Activated CD8-positive, alpha-beta memory T cell treated with anti-CD3 and anti-CD28 coated beads, Interleukin-2, amount 50 U/mL, for 1 hour (primary cell): ENCODE results near the gene CHMP5.

Experiments
- DNase-seq: peaks from one replicate; pipeline ENCODE4 v3.0.0-alpha.2; 2020; ENCODE audit errors: extremely low read depth

CHMP5 gene

DNA sequence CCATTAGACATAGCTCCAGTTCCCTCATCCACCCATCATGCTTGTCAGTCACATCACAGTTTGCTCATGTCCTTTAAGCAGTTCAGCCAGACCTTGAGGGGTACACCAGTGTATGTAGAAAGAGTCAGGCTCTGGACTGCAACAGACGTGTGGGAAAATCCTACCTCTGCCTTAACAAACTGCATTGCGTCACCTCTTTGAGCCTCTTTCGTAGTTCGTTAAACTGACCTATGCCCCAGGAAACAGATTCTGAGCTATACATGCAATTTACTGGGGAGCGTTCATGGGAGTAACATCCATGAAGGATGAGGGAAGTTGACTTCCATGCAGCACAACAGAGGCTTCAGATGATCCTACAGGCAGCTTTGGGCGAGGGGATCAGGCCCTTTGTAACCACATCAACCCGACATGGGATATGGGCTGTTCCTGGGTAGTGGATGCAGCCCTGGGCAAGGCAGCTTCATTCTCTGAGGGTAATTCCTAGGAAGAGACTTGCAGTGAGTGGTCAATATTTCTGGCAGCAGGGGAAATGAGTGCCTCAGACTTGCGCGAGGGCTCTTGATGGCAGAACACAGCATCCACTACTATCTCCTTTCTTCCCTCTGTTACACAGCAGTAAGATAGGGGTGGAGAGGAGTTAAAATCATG lies 20.6 kb upstream of the CHMP5 start:
- no peak for DNase-seq

DNA sequence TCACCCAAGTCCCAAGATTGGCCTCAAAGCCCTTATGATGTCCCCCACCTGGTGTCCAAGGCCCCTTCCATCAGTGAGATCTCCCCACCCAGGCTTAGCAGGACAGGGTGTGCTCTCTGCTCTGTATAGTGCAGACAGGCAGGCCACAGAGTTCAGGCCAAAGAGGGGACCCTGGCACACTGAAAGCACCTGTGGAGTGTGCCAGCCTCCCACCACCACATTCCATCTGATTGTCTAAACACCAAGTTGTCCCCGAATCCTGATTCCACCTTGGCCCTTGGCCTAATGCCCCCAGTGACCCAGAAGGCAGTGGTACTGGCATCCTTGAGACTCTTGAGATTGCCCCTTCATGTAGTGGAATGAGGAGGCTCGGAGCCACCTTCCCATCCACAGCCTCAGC lies 19.5 kb upstream of the CHMP5 start:
- DNase-seq = no peak

DNA sequence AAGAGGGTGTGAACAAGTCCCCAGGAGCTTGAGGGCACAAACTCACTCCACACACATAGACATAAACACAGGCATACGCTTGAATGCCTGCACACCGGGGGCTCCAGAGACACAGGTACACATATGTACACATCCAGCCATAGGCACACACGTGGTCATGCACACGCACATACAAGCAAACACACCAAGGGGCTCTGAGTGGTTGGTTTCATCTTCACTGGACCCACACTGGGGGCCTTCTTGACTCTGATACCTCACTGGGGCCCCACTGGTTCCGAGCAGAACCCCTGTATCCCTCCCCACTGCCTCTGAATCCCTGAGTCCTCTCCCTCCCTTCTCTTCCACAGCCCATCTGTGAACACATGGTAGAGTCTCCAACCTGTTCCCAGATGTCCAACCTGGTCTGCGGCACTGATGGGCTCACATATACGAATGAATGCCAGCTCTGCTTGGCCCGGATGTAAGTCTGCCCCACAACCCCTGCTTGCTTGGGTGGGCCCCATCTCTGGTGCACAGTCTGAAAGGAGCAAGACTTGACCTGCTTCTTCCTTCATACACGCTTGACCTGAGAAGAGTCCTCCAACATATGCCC lies 18.5 kb upstream of the CHMP5 start:
- no peak for DNase-seq

DNA sequence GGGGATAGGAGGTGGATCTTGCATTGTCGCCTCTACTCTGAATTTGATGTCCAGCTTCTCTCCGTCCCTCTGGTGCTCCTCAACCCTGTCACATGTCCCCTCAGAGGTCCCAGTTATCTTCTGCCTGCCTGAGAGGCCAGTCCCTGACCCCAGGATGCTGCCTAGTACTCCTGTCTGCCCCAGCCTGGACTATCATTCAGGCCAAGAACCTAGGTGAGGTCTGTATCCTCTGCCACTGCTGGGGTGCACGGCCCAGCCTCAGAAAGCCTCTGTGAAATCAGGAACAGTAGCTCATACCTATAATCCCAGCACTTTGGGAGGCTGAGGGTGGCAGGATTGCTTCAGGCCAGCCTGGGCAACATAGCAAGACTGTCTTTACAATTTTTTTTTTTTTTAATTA lies 16.2 kb upstream of the CHMP5 start:
- no peak for DNase-seq

DNA sequence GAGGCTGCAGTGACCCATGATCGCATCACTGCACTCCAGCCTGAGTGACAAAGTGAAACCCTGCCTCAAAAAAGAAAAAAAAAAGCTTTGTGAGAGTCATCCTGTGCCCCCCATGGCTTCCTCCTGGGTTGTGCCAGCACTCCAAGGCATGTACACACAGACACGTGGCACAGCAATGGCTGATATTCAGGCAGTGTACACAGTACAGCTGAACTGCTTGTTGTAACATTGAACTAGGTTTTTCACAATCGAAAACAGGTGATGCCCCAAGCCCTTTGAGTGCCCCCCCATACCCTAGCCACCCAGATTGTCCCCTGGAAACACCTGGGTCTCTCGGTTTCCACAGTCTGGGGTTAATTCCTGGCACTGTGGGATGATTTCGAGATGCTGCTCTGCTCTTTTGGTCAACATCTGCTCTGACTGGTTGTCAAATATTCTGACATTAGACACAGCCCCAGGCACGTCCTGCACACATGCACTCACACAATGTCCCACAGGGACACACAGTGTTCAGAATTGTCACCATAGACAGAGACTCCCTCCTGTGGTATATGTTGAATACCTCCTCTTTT lies 15.7 kb upstream of the CHMP5 start:
- no peak for DNase-seq

DNA sequence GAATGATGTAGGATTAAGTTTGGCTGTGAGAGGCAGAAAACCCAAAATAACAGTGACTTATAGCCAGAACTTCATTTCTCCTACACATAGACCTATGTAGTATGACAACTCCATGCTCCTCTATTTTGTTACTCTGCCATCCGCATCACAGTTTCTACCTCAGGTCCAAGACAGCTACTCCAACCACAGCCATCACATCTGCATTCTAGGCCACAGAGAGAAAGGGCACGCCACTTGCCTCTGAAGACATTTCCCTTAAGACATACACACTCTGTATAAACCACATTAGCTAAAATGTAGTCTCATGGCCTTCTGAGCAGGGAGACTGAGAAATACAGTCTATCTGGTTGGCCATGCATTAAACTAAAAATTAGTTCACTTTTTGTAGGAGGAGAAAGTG lies 14.9 kb upstream of the CHMP5 start:
- no peak for DNase-seq

DNA sequence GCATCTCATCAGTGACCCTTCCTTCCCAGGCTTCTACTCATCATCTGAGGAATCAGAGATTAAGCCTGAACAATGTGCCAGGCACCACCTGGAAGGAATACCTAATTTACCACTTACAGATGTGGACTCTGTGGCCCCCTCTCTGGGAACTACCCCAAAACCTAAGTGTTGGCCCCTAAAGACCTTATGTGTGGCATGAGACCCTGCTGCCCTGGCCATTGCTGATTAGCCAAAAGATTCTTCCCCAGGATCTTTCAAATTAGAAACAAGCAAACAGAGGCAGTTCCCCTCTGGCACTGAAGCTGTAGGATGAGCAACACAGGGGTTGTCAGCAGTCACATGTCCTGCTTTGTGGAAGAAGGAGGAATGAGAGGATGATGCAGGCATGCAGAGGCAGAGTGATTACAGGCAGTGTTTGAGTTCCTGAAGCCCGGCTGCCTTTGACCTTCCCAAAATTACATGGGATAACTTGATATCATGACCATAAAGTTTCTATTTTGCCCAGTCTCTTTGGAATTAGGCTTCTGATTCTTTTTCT lies 14.3 kb upstream of the CHMP5 start:
- DNase-seq = no peak

DNA sequence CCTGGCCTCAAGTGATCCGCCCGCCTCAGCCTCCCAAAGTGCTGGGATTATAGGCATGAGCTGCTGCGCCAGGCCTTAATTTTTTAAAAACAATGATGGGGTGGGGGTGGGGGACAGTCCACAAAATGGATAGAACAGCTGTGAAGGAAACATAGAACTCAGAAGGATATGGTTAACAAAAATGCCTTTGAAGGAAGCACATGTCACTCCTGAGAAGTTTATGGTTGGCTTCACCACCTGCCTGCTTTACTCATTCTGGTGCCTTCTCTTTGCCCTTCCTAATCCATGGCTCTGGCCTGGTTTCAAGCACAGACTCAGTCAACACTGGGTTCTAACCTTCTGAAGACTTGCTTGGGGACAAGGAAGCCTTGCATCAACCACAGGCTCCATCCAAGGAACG lies 10.6 kb upstream of the CHMP5 start:
- no peak for DNase-seq

DNA sequence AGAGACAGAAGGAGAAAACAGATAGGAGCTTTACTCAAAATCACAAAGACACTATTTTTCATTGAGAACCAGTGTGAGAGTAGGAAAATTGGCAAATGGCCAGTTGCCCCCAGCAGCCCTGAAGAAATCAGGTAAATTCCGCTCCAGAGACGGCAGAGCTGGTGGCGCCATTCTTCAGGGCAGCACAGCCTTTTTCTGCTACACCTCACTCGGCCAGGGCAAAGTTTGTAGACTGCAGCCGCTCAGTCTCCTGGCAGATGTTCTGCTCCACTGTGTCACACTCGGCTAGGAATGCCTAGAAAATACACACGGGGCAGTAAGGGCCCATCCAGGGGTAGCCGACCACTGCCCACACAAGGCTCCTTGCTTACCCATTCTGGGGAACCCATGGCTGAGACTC lies 9.8 kb upstream of the CHMP5 start:
- DNase-seq = no peak

DNA sequence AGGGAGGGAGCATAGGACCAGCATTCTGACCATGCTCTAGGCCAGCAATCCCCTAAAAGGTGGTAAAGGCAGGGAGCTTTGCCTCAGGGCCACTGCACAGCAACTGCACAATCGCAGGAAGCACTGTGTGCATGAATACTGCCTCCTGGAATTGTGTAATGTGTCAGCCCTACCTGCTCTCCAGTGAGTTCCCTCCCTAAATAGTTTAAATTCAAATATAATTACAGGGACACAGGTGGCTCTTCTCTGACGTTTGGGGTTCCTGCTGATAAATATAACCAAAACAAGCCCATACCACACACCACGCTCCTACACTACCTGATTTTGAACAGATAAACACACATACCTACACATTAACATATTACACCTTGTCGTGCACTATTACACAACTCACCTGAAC lies 9.4 kb upstream of the CHMP5 start:
- no peak for DNase-seq

DNA sequence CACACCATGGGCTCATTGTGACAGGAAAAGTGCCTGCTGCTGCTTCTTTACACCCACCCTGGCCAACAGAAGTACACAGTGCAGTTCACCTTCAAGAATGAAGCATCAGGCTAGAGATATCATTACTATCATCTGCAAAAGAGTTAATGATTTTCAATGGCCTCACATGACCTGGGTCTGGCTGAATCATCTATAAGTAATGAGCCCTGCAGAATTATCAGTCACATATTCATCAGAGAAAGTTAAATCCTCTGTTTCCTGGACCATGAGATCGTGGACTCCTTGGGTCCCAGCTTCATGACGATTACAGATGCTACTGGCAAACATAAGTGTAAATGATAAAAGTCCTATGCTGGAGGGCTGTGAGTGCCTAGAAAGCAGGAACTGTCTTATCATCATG lies 8.6 kb upstream of the CHMP5 start:
- no peak for DNase-seq

DNA sequence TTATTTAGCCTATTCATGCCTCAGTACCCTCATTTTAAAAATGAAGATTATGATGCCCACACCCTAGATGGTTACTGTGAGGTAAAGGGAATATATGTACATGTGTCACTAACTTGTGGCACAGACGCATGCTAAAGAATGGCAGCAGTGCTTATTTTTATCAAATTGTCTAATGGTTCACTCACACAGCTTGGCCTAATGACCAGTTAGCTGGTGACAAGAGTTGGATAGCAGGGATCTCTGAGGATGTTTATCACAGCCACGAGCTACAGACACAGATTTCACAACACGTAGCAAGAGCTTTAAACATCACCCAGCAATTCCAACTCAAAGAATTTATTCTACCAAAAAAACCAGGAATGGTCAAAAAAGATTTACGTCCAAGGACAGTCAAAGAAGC lies 7.6 kb upstream of the CHMP5 start:
- no peak for DNase-seq

DNA sequence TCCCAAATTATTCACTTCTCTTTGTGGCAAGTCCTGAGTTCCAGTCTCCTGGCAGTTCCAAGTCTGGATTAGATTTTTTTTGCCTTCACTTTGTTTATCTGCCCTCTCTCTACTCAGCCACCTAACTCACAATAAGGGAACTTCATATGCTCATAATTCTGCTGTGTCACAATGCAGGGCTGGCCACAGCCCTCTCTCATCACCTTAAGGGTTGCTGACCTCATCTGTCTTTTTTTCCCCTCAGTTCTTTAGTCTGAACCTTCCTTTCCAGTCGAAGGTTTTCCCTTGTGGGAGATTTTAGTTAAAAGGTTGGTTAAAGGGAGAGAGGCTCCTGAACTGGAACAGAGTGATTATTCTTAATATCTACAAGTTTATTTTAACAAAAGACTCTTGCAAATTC lies 4.5 kb upstream of the CHMP5 start:
- DNase-seq = no peak

DNA sequence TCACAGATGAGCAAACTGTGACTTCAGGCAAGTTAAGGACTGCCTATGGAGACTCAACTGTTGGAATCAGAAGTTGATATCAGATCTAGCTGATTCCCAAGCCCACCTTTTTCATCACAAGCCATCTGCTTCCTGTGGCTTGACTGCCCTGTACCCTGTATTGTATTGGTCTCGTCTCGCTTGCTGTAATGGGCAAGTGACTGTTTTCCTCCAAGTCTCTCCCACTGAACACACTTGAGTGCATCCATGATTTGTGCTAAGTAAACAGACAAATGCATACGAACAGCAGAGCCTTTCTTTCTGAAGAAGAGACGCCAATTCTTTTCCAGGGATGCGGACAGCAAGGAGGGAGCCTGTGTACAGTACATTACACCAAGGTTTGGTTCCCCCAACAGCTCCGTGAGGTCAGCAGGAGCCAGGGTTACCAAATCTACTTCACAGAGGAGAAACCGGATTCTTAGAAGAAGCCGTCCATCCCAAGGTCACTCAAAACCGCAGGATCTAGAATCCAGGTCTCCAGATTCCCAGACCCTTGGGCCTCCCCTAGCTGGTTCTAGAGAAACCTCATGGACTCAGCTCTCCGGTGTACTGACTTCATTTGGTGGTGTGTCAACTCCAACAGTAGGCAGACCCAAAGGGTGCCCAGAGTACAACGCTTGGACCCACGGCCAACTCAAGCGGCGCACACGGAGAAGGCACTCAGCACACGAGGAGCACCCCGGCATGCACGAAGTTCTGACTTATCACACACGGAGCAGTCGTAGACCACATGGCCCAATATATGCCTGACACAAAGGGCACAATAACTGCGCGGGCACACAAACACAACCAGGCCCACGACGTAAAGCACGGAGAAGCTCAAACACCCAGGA lies 1.5 kb upstream of the CHMP5 start:
- DNase-seq = no peak

DNA sequence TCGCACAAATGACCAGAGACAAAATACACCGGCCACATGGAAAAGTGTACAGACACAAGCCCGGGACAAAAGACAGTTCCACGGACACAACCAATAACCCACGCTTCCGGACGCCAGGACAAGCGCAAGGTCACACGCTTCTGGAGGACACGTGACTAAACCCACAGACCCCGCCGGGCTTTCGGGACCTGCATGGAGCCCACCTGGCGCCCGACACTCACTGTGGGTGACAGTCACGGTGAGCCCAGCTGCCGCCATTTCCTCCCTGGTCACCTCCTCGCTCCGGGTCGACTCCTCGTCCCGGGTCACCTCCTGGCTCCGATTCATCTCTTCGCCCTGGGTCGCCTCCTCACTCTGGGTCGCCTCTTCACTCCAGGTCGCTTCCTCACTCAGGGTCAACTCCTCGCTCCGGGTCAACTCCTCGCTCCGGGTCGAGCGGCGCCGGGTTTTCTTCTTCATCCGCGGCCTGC lies 811 bp upstream of the CHMP5 start:
- no peak for DNase-seq

DNA sequence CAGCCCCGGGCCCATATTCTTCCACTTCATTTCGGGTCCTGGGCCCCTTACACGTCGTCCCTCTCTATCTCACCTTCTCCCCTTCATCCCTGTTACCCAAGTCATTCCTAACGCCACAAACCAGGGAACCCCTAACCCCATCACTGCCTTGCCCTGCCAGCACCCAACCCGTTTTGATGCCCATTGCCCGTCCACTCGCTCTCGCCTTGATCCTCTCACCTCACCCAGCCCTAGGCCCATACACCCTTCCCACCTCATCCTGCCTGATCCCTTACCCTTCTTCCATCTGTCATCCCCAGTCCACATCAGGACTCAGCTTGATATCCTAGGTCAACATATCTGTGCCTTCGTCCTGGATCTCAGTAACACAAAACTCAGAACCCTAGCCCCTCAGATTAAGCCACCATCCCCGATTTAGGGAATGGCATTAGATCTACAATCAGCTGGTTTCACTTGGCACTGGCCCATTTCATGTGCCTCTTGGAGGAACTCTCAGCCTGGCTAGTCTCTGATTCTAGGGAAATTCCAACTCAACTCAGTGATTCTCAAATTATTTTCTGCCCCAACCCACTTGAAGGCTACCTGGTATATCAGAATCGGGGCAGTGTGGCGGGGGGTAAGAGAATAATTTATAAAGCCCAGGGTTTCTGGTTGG lies 489 bp downstream of the CHMP5 start:
- DNase-seq = no peak

DNA sequence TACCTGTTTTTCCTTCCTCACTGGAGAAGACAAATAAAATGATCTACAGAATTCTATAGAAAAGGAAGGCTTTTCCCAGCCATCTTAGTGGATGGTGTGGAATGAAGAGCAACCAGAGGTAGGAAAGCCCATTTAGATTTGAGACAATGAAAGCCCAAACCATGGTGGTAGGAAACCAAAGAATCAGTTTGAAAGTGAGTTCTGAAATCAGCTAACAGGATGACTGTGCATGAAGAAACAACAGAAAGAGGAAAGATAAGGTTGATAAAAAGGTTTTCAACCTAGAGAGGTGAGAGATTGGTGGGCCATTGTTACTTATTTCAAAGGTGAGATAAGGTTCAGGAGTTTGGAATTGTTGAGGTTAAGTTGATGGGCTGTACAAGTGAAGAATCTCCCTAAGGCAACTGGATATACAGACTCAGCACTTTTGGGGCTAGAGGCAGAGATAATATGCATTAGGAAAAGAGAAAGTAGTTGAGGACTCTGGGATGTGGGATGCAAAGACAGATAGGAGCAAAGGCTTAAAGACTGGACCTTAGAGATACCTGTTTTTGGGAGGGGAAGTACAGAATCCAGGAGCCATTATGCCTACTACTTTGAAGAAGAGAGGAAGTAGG lies 2.4 kb downstream of the CHMP5 start:
- DNase-seq = no peak

DNA sequence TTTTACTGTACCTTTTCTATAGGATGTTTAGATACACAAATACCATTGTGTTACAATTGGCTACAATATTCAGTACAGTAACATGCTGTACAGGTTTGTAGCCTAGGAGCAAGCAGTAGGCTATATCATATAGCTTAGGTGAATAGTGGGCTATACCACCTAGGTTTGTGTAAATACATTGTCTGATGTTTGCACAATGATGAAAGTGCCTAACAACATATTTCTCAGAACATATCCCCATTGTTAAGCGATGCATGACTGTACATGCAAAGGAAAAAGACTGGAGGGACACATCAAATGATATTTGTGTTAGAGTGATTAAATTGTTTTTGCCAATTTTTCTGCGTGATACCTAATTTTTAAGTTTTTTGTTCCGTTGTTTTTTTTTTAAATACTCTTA lies 5.3 kb downstream of the CHMP5 start:
- no peak for DNase-seq

DNA sequence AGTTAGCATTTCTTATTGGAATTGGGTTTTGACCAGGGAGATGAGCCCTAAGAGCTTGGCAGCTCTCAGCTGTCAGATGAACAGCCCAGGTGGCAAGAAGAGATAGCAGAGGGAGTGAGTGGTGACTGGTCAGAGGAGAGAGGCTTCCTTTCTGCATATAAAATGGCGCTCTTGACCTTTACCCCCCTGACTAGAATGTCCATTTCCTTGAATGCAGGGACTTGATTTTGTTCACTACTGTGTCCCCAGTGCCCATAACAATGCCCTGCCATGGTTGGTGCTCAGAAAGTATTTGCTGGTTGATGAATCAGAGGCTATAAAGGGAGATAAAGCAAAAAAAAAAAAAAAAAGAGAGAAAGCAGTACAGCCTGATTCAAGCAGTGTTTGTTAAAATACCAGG lies 7.2 kb downstream of the CHMP5 start:
- DNase-seq = no peak

DNA sequence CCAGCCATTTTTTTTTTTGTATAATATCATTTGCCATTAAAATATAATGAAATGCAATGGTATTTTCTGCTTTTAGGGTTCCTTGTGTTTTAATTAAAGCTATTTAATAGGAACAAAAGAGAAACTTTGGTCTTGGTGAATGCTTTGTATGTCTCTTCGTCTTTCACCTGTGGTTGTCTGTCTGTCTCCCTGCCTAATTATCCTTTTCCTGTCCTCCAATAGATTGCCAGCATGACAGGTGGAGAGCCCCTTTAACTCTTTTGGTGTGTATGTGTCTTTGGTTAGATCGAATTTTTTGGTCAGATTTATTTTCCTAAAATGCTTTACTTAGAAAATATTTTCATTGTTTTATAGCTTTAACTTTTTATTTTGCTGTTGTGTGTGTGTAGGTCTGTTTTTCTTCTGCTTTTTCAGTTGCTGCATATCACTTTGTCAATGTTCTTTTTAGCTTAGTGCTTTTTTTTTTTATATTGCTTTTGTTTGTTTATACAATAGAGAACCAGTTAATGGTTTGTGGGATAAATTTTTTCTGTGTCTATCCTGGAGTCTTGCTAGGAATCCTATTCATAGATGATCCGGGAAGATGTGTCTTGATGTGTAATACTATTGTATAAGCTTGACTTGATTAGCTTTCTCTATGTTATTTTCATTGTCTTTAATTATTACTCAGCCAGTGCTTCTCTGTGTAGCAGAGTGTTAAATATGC lies 8.6 kb downstream of the CHMP5 start:
- DNase-seq = no peak

DNA sequence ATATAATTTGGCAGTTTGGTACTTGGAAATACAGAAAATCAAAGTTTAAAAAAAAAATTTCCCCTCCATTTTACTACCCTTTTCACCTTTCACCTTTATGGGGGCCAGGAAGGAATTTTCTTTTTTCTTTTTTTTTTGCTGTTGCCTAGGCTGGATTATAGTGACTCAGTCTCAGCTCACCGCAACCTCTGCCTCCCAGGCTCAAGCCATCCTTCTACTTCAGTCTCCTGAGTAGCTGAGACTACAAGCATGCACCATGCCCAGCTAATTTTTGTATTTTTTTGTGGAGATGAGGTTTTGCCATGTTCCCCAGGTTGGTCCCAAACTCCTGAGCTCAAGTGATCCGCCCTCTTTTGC lies 9.1 kb downstream of the CHMP5 start:
- no peak for DNase-seq
